ENCODE data around the gene PKD2.
"Not testable (repeated sequence)": the region's sequence is repeated elsewhere in the genome, so short reads cannot be mapped to it uniquely, and the experiment has no call there.

PKD2 gene

GRCh38 chr4:87986508-87986907 is 20.9 kb upstream of the PKD2 start:
- DNase-seq (ENCODE audit: low spot score), result no peak

GRCh38 chr4:87989765-87990164 is 17.7 kb upstream of the PKD2 start:
- DNase-seq (ENCODE audit: low spot score), result no peak

GRCh38 chr4:87995435-87995834 is 12.0 kb upstream of the PKD2 start:
- DNase-seq (ENCODE audit: low spot score), result no peak

- DNase-seq (ENCODE audit: low spot score), result not testable (repeated sequence)
Observed at GRCh38 chr4:87999191-87999691, 8.2 kb upstream of the PKD2 start.

- DNase-seq (ENCODE audit: low spot score), result no peak
Observed at GRCh38 chr4:88001871-88002270, 5.6 kb upstream of the PKD2 start.

GRCh38 chr4:88002786-88003185 is 4.6 kb upstream of the PKD2 start:
- DNase-seq (ENCODE audit: low spot score), result no peak

- DNase-seq (ENCODE audit: low spot score), result no peak
Observed at GRCh38 chr4:88003261-88003660, 4.2 kb upstream of the PKD2 start.

- DNase-seq (ENCODE audit: low spot score), result no peak
Observed at GRCh38 chr4:88005076-88005475, 2.4 kb upstream of the PKD2 start.

- no peak for DNase-seq (ENCODE audit: low spot score)
Observed at GRCh38 chr4:88005946-88006345, 1.5 kb upstream of the PKD2 start.

GRCh38 chr4:88006956-88007303 is 505 bp upstream of the PKD2 start:
- DNase-seq (ENCODE audit: low spot score), result no peak

- peak; percentile 29 for DNase-seq (ENCODE audit: low spot score)
Observed at GRCh38 chr4:88008122-88008742, 797 bp downstream of the PKD2 start.

- DNase-seq (ENCODE audit: low spot score), result no peak
Observed at GRCh38 chr4:88008743-88009171, 1.3 kb downstream of the PKD2 start.

- no peak for DNase-seq (ENCODE audit: low spot score)
Observed at GRCh38 chr4:88009871-88010270, 2.4 kb downstream of the PKD2 start.

GRCh38 chr4:88010966-88011365 is 3.5 kb downstream of the PKD2 start:
- no peak for DNase-seq (ENCODE audit: low spot score)

- peak; percentile 43 for DNase-seq (ENCODE audit: low spot score)
Observed at GRCh38 chr4:88012647-88013046, 5.2 kb downstream of the PKD2 start.

- DNase-seq (ENCODE audit: low spot score), result no peak
Observed at GRCh38 chr4:88014386-88014905, 7.0 kb downstream of the PKD2 start.

- DNase-seq (ENCODE audit: low spot score), result no peak
Observed at GRCh38 chr4:88015659-88016295, 8.3 kb downstream of the PKD2 start.

GRCh38 chr4:88017516-88018297 is 10.3 kb downstream of the PKD2 start:
- DNase-seq (ENCODE audit: low spot score), result no peak

GRCh38 chr4:88018466-88018865 is 11.0 kb downstream of the PKD2 start:
- DNase-seq (ENCODE audit: low spot score), result no peak

GRCh38 chr4:88021824-88022223 is 14.4 kb downstream of the PKD2 start:
- DNase-seq (ENCODE audit: low spot score), result no peak

- no peak for DNase-seq (ENCODE audit: low spot score)
Observed at GRCh38 chr4:88022289-88022688, 14.9 kb downstream of the PKD2 start.

GRCh38 chr4:88025868-88026661 is 18.6 kb downstream of the PKD2 start:
- DNase-seq (ENCODE audit: low spot score), result not testable (repeated sequence)

Data from germinal center (tissue), 1 donor.